Trophoblast cell (in vitro differentiated cells and primary cell): Measurements from ENCODE around the gene TNFRSF17.
"Not testable (repeated sequence)": the region's sequence is repeated elsewhere in the genome, so short reads cannot be mapped to it uniquely, and the experiment has no call there.

Experiments
- DNase-seq, 2 donors: peaks; one replicate each; pipeline ENCODE4 v3.0.0-alpha.2; 2016
- H2AFZ ChIP-seq: 2 replicates; pipeline ENCODE4 v1.6.1; 2013; ENCODE audit warnings: low read length, moderate library complexity, mild to moderate bottlenecking; ENCODE audit not compliant: insufficient read depth, poor library complexity
- H2AK5ac ChIP-seq: 2 replicates; pipeline ENCODE4 v1.6.1; 2013; ENCODE audit warnings: mild to moderate bottlenecking, low read length
- H2BK120ac ChIP-seq: 2 replicates; pipeline ENCODE4 v1.6.1; 2013; ENCODE audit warnings: low read length, mild to moderate bottlenecking, moderate library complexity; ENCODE audit not compliant: insufficient read depth, poor library complexity
- H2BK12ac ChIP-seq: 2 replicates; pipeline ENCODE4 v1.6.1; 2013; ENCODE audit warnings: mild to moderate bottlenecking, low read length, moderate library complexity
- H2BK5ac ChIP-seq: 2 replicates; pipeline ENCODE4 v1.6.1; 2013; ENCODE audit warnings: low read length, low read depth, moderate library complexity, mild to moderate bottlenecking; ENCODE audit not compliant: poor library complexity
- H3K14ac ChIP-seq: 2 replicates; pipeline ENCODE4 v1.6.1; 2013; ENCODE audit warnings: mild to moderate bottlenecking, low read length
- H3K18ac ChIP-seq: 2 replicates; pipeline ENCODE4 v1.6.1; 2013; ENCODE audit warnings: mild to moderate bottlenecking, low read length
- H3K23ac ChIP-seq: 2 replicates; pipeline ENCODE4 v1.6.1; 2013; ENCODE audit warnings: low read length
- H3K27ac ChIP-seq: 2 replicates; pipeline ENCODE4 v1.5.1; 2013; ENCODE audit warnings: low read depth, mild to moderate bottlenecking, inconsistent platforms, low read length, moderate library complexity
- H3K27me3 ChIP-seq: 2 replicates; pipeline ENCODE4 v1.6.1; 2013; ENCODE audit warnings: inconsistent platforms, mild to moderate bottlenecking, low read length, moderate library complexity; ENCODE audit not compliant: insufficient read depth
- H3K36me3 ChIP-seq, 2 experiments: 1 replicate in 1 of 2; 2 replicates in 1 of 2; pipeline ENCODE4 v1.6.1; 2013; ENCODE audit warnings: low read length in 2 of 2, mild to moderate bottlenecking in 2 of 2, moderate library complexity in 1 of 2; ENCODE audit not compliant: insufficient read depth in 2 of 2, control insufficient read depth in 1 of 2
- H3K4ac ChIP-seq: 2 replicates; pipeline ENCODE4 v1.6.1; 2013; ENCODE audit warnings: low read depth, mild to moderate bottlenecking, low read length, moderate library complexity
- H3K4me1 ChIP-seq, 2 experiments: 1 replicate in 1 of 2; 2 replicates in 1 of 2; pipeline ENCODE4 v1.6.1; 2013; ENCODE audit warnings: low read length in 2 of 2, mild to moderate bottlenecking in 2 of 2, moderate library complexity in 1 of 2; ENCODE audit not compliant: insufficient read depth in 2 of 2, control insufficient read depth in 1 of 2
- H3K4me2 ChIP-seq: 2 replicates; pipeline ENCODE4 v1.6.1; 2013; ENCODE audit warnings: inconsistent platforms, mild to moderate bottlenecking, low read length, moderate library complexity
- H3K4me3 ChIP-seq: 2 replicates; pipeline ENCODE4 v1.5.1; 2013; ENCODE audit warnings: mild to moderate bottlenecking, low read depth, low read length, inconsistent platforms
- H3K79me1 ChIP-seq: one replicate; pipeline ENCODE4 v1.6.1; 2013; ENCODE audit warnings: low read length
- H3K79me2 ChIP-seq: 2 replicates; pipeline ENCODE4 v1.6.1; 2013; ENCODE audit warnings: low read length, mild to moderate bottlenecking; ENCODE audit not compliant: control insufficient read depth, insufficient read depth, poor library complexity
- H3K9ac ChIP-seq: 2 replicates; pipeline ENCODE4 v1.6.1; 2013; ENCODE audit warnings: mild to moderate bottlenecking, low read length
- H3K9me3 ChIP-seq: 2 replicates; pipeline ENCODE4 v1.6.1; 2013; ENCODE audit warnings: low read depth, mild to moderate bottlenecking, control low read depth, inconsistent platforms, low read length; ENCODE audit not compliant: insufficient read depth
- H4K12ac ChIP-seq: 2 replicates; pipeline ENCODE4 v1.6.1; 2013; ENCODE audit warnings: low read depth, mild to moderate bottlenecking, low read length, moderate library complexity
- H4K8ac ChIP-seq: 2 replicates; pipeline ENCODE4 v1.6.1; 2013; ENCODE audit warnings: low read depth, mild to moderate bottlenecking, low read length, moderate library complexity
- H4K91ac ChIP-seq: one replicate; pipeline ENCODE4 v1.6.1; 2013; ENCODE audit warnings: low read depth, mild to moderate bottlenecking, low read length, moderate library complexity
- WGBS: extraction: QIAGEN DNeasy Blood & Tissue Kit; methylation state at CpG from one replicate; pipeline ENCODE4 v1.1.7; 2013; ENCODE audit warnings: missing lambda C conversion rate; ENCODE audit not compliant: insufficient read length, insufficient coverage; ENCODE audit errors: extremely low coverage; 5-methylcytosine and 5-hydroxymethylcytosine counted together

TNFRSF17 gene

GRCh38 chr16:11970292-11970691, 5.3 kb downstream of the TNFRSF17 start:
- not testable (repeated sequence) for H2AK5ac ChIP-seq, H3K4ac ChIP-seq, H3K79me2 ChIP-seq, H3K4me3 ChIP-seq, H4K91ac ChIP-seq, H4K8ac ChIP-seq, H3K18ac ChIP-seq, H3K27ac ChIP-seq, H3K9ac ChIP-seq, H2AFZ ChIP-seq, H3K36me3 ChIP-seq, H2BK12ac ChIP-seq, DNase-seq, H4K12ac ChIP-seq, H3K79me1 ChIP-seq, H3K14ac ChIP-seq, H3K23ac ChIP-seq, H3K9me3 ChIP-seq, H2BK120ac ChIP-seq, H3K4me2 ChIP-seq, H3K27me3 ChIP-seq, H2BK5ac ChIP-seq, H3K4me1 ChIP-seq
- no CpG with 5 or more reads among the region's 5 CpGs for WGBS

GRCh38 chr16:11972128-11972527, 7.1 kb downstream of the TNFRSF17 start:
- peak in 1 of 2 donors; percentile 52 for DNase-seq
- WGBS: no CpG with 5 or more reads among the region's 11 CpGs
- Histone ChIP-seq H2BK5ac (no peak overlapping the region), H4K12ac (no peak overlapping the region), H4K8ac (no peak overlapping the region), H2AFZ (no peak overlapping the region), H3K14ac (no peak overlapping the region), H2AK5ac (no peak overlapping the region), H4K91ac (no peak overlapping the region), H3K79me1 (peaks cover 7% of the 10 kb centered on the region), H3K4me3 (no peak overlapping the region), H3K4me1 (peaks cover 3 to 6% of the 10 kb centered on the region in 2 experiments), H3K23ac (no peak overlapping the region), H3K18ac (no peak overlapping the region), H3K4ac (no peak overlapping the region), H3K9ac (no peak overlapping the region), H2BK12ac (no peak overlapping the region), H3K4me2 (no peak overlapping the region), H3K9me3 (no peaks in the 10 kb centered on the region), H3K79me2 (peaks cover 5% of the 10 kb centered on the region), H2BK120ac (no peak overlapping the region), H3K27me3 (no peaks in the 10 kb centered on the region), H3K27ac (no peak overlapping the region), H3K36me3 (no peaks in the 10 kb centered on the region)

- no peak overlapping the region for H3K4me2 ChIP-seq
- H3K9me3 ChIP-seq: no peaks in the 10 kb centered on the region
- no peak overlapping the region for H4K8ac ChIP-seq
- no peak overlapping the region for H2BK5ac ChIP-seq
- peaks cover 5% of the 10 kb centered on the region for H3K79me2 ChIP-seq
- peak in 1 of 2 donors; percentile 49 for DNase-seq
- H3K4me1 ChIP-seq: peaks cover 3 to 12% of the 10 kb centered on the region in 2 experiments
- H3K4ac ChIP-seq: no peak overlapping the region
- H4K12ac ChIP-seq: no peak overlapping the region
- H3K79me1 ChIP-seq: peaks cover 7% of the 10 kb centered on the region
- H3K9ac ChIP-seq: no peak overlapping the region
- no peak overlapping the region for H3K18ac ChIP-seq
- no peak overlapping the region for H2BK12ac ChIP-seq
- H2AFZ ChIP-seq: no peak overlapping the region
- no peak overlapping the region for H4K91ac ChIP-seq
- no peak overlapping the region for H3K23ac ChIP-seq
- H3K27me3 ChIP-seq: no peaks in the 10 kb centered on the region
- no peak overlapping the region for H3K27ac ChIP-seq
- no peaks in the 10 kb centered on the region for H3K36me3 ChIP-seq
- H3K14ac ChIP-seq: no peak overlapping the region
- no CpG with 5 or more reads among the region's 5 CpGs for WGBS
- no peak overlapping the region for H2AK5ac ChIP-seq
- no peak overlapping the region for H3K4me3 ChIP-seq
- H2BK120ac ChIP-seq: no peak overlapping the region
Measured at GRCh38 chr16:11973070-11973469, 8.1 kb downstream of the TNFRSF17 start.

GRCh38 chr16:11976850-11977375, 11.9 kb downstream of the TNFRSF17 start:
- H3K4me3 ChIP-seq: peak overlapping the region; percentile 86
- no peak for DNase-seq
- H3K27me3 ChIP-seq: no peaks in the 10 kb centered on the region
- peaks cover 3 to 12% of the 10 kb centered on the region in 2 experiments for H3K4me1 ChIP-seq
- peak overlapping the region; percentile 82 for H4K91ac ChIP-seq
- H3K27ac ChIP-seq: no peak overlapping the region
- H3K14ac ChIP-seq: peak overlapping the region; percentile 80
- peaks cover 5% of the 10 kb centered on the region for H3K79me2 ChIP-seq
- peak overlapping the region; percentile 92 for H2AFZ ChIP-seq
- H3K36me3 ChIP-seq: no peaks in the 10 kb centered on the region
- H3K23ac ChIP-seq: no peak overlapping the region
- H3K18ac ChIP-seq: peak overlapping the region; percentile 92
- no CpG with 5 or more reads among the region's 22 CpGs for WGBS
- H3K9ac ChIP-seq: peak overlapping the region; percentile 87
- peak overlapping the region; percentile 47 for H2BK5ac ChIP-seq
- H4K12ac ChIP-seq: peak overlapping the region; percentile 22
- H3K79me1 ChIP-seq: peaks cover 7% of the 10 kb centered on the region
- no peak overlapping the region for H2BK12ac ChIP-seq
- H3K9me3 ChIP-seq: no peaks in the 10 kb centered on the region
- H3K4me2 ChIP-seq: peak overlapping the region; percentile 99
- peak overlapping the region; percentile 20 for H2AK5ac ChIP-seq
- H2BK120ac ChIP-seq: peak overlapping the region; percentile 81
- peak overlapping the region; percentile 76 for H3K4ac ChIP-seq
- peak overlapping the region; percentile 85 for H4K8ac ChIP-seq
